Stimulated activated CD4-positive, alpha-beta T cell treated with anti-CD3 and anti-CD28 coated beads, Interleukin-4, amount 100 ng/mL, for 4 hours (primary cell): ENCODE results near the gene SNX15.
"Not testable (repeated sequence)": the region's sequence is repeated elsewhere in the genome, so short reads cannot be mapped to it uniquely, and the experiment has no call there.

ENCODE experiments used
- DNase-seq, 2 experiments: peaks; one replicate each; pipeline ENCODE4 v3.0.0-alpha.2; 2020

SNX15 gene

DNA sequence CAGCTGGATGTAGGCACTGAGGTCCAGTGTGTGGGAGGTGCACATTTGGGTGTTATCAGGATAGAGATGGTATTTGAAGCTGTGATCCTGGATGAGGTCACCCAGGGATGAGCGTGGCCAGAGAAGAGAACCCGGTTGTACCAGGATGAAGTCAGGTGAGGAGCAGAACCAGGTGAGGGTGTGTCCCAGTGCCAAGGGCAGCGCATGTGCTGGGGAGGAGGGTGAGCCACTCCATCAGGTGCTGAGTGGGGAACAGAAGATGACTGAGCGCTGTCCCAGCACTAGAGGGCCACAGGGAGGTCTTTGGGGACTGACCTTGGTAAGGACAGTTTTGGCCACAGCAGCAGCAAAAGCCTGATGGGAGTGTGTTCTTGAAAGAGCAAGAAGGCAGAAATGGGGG, 10.5 kb upstream of the SNX15 start:
- no peak for DNase-seq

DNA sequence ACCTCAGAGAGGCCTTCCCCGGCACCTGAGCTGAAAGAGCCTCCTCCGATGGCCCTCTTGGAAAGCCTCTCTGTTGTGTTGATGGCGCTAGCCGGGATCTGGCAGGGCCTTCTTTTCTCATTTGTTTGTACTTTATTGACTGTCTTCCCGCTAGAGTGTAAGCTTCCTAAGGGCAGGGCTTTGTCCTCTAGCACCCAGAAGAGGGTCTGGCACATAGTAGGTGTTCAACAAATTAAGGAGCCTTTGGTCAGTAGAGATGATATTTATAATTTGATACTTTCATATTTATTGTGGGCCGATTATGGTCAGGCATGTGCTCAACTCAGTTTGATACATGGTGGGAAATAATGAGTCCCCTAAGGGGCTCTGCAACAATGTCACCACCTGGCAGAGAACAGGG, 9.3 kb upstream of the SNX15 start:
- no peak for DNase-seq

DNA sequence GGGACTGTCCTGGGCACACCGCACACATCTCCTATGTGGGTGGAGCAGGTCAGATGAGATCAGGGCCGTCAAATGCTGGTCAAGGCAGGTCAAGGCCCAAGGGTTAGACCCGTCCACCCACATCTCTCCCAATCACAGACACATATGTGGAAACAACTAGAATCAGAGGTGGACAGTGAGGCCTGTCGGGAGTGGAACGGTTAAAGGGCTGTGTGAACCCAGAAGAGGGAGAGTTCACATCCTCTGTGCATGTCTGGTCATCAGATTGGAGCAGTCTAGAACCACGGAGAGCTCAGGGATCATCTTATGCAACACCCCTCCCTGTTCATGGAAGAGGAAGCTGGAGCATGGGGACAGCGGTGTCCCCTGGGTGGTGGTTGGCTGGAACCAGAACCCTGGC, 7.4 kb upstream of the SNX15 start:
- DNase-seq = no peak

DNA sequence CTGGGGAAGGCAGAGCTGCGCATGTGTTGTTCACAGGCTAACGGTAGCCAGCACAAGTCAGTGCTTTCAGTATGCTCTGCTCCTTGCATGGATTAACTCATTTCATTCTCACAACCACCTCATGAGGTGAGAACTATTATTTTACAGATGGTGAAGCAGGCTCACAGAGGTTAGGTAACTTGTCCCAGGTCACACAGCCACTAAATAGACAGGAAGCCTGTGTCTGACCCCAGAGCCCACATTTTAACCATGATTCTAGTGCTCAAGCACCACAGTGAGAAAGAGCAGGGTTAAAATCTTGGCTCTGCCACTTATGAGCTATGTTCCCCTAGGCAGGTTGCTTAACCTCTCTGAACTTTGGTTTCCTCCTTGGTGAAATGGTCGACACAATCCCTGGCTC, 6.2 kb upstream of the SNX15 start:
- DNase-seq = no peak

DNA sequence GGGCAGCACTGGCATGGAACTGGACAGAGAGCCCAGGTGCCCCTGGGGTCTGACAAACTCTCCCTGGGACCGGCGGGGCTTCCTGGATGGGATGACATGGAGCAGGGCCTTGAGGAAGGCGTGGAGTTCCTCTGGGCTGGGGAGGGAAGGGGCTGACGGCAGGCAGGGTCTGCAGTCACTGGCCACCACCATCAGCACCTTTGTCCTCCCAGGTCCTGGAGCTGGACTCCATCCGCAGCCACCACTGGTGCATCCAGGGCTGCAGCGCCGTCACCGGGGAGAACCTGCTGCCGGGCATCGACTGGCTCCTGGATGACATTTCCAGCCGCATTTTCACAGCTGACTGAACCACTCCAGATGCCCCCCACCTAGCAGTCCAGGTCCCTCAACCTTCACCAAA, 5.7 kb upstream of the SNX15 start:
- DNase-seq = no peak

DNA sequence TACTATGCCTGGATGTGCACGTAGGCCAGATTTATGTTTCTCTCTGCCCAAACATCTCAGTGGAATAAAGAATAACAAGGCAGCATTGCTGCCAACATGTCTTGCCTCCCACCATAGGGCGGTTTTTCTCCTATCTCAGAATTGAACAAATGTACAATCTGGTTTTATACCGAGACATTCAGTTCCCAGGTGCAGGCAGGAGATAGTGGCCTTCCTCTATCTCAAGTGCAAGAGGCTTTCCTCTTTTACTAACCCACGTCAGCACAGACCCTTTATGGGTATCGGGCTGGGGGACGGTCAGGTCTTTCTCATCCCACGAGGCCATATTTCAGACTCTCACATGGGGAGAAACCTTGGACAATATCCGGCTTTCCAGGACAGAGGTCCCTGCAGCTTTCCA, 3.7 kb upstream of the SNX15 start:
- not testable (repeated sequence) for DNase-seq

DNA sequence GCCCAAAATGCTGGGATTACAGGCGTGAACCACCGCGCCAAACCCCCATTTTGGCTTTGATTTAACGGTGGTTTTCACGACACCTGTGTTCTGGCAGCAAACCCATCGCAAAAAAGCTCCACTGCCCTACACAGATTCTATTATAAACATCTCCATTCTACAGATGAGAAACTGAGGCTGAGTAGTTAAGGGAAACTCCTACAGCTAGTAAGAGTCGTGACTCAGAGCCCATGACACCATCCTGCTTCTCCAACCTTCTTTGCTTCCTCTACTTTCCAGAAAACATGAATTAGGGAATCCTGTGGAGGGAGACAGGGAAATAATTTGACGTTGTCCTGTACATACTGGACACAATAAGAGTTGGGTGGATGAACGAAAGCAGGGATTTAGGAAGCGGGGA, 429 bp upstream of the SNX15 start:
- no peak for DNase-seq

DNA sequence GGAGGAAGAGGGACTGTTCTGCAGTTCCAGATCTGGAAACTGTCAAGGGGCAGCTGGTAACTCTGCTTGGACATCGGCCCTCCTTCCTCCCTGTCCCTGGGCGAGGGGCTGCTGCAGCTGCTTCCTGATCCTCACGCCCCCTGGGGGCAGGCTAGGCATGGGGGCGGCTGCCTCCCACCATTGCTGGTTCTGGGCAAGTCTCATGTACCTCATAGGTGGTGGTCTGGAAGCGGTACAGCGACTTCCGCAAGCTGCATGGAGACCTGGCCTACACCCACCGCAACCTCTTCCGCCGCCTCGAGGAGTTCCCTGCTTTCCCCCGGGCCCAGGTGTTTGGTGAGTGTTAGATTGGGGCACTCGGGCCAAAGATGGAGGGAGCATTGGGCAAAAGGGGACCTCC, 5.0 kb downstream of the SNX15 start:
- no peak for DNase-seq

DNA sequence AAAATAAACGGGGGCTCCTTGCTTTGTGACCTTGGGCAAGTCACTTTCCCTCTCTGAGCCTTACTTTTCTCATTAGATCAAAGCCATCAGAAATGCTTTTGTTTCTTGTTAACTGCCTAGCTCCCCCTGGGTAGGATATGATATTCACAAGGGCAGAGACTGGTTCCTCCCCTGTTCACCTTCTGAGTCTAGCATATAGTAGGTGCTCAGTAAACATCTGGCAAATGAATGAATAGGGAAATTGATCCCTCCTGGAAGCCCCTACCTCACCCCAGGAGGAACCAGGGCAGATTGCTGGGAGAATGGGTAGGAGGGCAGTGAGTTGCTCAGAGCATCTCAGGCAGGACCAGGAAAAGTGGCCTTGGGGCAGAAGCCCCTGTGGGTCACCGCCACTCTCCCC, 7.2 kb downstream of the SNX15 start:
- no peak for DNase-seq

DNA sequence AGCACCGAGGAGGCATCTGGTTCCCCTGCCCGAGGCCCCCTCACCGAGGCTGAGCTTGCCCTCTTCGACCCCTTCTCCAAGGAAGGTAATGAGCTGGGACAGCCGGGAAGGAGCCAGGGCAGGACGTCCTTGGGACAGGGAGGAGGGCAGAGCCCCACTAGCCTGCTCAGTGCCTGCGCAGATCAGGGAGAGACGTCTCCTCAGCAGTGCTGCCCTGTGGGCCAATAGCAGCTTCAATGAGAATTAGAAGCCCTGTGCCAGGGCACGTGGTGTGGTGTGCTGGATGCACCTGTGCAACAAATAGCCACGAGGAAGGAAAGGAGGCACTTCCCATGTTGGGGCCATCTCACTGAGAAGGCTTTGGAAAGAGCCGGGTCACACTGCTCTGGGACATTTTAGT, 8.3 kb downstream of the SNX15 start:
- no peak for DNase-seq

DNA sequence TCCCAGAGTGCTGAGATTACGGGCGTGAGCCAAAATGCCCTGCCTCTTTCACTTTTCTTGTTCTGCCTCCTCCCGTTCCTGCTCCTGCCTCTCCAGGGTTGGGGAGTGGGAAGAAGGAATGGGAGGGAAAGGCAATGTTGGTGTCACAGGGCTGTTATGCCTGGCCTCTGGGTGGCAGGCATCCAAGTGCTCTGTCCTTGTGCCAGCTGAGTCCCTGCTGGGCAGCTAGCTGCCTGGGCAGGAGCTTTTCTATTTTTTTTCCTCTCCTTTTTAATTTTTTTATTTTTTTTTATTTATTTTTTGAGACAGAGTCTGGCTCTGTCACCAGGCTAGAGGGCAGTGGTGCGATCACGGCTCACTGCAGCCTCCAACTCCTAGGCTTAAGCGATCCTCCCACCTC, 9.7 kb downstream of the SNX15 start:
- DNase-seq = no peak

DNA sequence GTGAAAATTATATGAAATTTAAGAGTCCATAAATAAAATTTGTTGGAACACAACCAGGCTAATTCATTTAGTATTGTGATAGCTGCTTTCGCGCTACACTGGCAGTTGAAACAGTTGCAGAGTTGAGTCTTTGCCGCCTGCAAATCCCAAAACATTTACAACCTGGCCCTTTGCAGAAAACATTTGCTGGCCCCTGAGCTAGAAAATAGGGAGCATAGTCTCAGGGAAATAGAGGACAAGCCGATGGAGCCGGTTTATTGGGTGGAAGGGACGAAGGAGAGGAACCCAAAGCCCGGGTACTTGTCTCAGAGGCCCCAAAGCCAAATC, 13.2 kb downstream of the SNX15 start:
- DNase-seq = no peak

DNA sequence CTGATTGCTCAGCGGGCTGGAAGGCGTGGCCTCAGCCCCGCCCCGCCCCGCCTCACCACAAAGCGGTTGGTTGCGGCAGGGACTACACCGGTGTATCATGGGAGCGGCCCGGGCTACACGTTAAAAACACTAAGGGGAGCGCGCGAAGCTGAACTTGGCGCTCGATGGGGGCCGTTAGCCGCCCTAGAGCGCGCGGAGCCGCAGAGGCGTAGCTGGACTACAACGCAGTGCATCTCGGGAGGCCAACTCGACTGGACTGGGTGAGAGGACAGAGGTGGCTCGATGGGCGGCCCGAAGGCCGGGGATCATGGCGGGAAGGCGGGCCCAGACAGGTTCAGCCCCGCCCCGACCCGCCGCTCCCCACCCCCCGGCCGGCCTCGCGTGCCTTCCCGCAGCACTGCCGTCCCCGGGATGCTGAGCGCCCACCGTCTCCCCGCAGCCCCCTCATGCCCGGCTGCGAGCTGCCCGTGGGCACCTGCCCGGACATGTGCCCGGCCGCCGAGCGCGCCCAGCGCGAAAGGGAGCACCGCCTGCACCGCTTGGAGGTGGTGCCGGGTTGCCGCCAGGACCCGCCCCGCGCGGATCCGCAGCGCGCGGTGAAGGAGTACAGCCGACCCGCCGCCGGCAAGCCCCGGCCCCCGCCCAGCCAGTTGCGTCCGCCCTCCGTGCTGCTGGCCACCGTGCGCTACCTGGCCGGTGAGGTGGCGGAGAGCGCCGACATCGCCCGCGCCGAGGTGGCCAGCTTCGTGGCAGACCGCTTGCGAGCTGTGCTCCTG, 13.8 kb downstream of the SNX15 start, which contains the start of gene SAC3D1:
SAC3D1 (plus strand) TSS at position 364 of the 776 bp plus-strand sequence; CDS start at position 447, 83 bp downstream.
- DNase-seq = peak; percentile 80 to 81

DNA sequence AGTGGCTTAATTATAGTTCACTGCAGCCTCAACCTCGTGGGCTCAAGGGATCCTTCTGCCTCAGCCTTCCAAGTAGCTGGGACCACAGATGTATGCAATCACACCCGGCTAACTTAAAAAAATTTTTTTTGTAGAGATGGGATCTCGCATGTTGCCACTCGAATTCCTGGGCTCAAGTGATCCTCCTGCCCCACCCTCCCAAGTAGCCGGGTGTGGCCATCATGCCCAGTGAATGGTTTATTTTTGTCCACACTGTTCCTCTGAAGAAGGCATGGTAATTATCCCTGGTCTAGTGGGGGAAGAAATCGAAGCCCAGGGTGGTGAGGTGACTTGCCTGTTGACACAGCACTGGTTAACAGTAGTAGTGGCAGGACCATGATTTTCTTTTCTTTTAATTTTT, 15.7 kb downstream of the SNX15 start:
- no peak for DNase-seq

DNA sequence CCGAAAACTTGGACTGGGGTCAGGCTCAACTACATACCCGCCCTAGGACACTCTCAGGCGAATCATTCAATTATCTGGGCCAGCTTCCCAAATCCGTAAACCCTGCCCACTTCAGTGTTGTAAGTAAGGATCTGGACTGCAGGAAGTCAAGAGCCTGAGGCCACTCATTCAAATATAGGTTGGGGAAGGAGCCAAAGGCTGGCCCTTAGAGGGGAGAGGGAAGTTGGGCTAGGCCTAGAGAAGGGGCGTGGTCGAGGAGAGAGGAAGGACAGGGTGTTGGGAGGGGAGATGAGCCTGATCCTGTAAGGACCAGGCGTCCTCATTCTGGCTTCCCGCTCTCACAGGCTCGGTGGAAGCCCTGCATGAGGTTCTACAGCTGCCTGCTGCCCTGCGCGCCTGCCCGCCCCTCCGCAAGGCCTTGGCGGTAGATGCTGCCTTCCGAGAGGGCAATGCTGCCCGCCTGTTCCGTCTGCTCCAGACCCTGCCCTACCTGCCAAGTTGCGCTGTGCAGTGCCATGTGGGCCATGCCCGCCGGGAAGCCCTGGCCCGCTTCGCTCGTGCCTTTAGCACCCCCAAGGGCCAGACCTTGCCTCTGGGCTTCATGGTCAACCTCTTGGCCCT, 16.8 kb downstream of the SNX15 start:
- DNase-seq = no peak

DNA sequence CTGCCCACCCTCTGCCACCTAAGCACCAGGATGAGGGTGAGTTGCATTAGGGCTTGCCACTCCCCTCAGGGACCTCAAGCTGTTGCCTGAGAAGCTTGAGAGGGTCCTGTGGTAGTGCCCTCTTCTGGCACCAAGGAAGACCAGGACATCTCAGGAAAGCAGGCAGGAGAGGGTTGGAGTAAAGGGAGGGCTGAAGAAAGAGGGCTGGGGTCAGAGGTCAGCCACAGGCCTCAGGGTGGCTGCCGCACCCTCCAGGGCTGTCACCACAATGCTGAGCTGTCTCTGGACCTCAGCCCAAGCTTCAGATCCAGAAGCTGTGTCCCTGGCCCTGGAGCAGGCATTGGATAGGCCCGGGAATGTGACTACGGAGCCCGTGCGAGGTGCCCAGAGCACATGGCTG, 17.8 kb downstream of the SNX15 start:
- no peak for DNase-seq

DNA sequence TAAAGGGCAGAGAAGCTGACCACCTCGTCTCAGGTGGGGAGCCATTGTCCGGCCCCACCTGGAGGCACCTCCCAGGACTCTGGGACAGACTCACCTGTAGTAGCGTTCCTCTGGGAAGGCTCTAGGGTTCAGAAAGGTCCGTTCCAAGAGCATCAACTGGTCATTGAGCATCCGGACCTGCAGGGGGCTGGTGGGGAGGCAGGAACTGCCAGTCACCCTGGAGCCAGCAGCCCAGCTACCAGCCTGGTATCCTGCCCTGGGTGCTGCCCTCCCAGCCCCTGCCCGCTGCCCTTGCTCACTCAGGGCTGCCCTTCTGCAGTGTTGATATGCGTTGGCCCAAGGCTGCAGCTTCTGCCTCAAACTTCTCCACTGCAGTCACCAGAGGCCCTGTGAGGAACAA, 18.5 kb downstream of the SNX15 start:
- DNase-seq = no peak

DNA sequence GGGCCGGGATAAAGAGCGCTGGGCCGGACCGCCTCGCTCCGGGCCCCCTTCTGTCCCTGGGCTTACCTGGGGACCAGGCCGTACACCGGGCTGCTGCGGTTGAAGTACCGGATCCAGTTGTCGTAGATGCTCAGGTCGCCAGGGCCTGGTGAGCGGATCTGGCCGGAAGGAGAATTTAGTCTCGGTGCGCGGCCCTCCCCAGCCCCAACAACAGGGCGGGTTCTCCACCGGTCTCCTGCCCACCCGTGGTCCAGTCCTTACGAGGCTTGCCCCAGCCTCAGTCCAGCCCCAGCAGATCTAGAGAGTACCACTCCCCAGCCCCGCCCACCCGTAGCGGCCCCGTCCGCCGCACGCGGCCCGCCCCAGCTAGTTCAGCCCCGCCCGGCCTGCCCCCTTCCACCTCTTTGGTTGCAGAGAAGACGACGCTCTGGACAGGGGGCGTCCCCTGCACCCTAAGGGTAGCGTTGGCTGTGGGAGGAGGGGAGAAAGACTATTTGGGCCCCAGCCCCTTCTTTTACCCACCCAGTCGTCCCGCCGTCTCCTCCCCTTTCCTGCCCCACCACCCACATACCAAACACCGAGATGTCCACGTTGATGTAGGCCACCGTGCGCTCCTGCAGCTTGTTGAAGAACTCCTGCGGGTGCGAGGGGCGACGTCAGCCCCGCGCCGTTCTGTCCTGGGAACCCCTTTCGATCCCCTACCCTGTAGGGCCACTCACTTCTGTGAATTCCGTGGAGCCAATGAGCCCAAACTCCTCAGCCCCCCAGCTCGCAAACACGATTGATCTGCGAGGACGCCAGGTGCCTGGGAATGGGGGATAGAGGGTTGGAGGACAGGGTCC, 20.6 kb downstream of the SNX15 start:
- peak in 1 of 2 experiments; percentile 34 for DNase-seq

DNA sequence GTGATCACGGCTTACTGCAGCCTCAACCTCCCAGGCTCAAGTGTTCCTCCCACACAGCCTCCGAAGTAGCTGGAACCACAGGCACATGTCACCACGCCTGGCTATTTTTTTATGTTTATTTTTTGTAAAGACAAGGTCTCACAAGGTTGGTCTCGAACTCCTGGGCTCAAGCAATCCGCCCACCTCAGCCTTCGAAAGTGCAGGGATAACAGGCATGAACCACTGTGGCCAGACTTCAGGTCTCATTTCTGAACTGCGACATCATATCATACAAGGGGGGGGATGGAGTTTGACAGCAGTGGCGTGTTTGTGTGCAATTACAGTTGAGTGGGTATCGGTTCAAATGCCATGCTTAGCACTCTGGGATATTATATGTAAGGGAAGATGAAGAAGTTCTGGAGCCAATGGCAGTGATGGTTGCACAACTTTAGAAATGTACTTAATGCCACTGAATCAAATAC, 24.2 kb downstream of the SNX15 start:
- no peak for DNase-seq

DNA sequence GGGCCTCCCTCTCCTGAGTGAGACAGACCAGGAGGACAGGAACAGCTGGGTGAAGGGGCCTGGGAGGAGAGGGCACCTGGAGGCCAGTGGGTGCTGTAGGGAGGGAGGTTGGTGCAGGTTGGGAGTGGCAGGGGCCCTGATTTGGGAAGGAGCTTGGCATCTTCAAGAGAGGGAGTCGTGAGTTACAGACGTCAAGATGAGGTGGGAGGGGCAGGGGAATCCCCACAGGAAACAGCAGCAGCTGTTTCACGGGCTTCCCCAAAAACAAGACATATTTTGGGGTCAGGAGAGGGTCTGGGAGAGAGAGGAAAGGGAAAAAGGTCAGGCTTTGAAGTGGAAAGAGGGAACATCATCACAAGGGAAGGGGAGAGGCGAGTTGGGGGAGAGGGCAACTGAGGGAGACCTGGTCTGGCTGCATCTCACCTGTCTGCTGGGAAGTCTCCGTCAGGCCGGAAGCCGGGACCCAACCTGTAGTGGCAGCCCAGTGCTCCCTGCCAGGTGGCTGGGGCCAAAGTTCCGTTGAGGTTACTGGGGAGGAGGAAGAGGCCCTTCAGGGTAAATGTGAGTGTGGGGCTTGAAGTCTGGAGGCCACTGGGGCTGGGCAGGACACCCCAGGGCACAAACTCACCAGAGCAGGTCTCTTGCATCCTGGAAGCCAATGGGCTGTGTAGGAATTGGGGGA, 26.7 kb downstream of the SNX15 start:
- DNase-seq = peak in 1 of 2 experiments; percentile 32

DNA sequence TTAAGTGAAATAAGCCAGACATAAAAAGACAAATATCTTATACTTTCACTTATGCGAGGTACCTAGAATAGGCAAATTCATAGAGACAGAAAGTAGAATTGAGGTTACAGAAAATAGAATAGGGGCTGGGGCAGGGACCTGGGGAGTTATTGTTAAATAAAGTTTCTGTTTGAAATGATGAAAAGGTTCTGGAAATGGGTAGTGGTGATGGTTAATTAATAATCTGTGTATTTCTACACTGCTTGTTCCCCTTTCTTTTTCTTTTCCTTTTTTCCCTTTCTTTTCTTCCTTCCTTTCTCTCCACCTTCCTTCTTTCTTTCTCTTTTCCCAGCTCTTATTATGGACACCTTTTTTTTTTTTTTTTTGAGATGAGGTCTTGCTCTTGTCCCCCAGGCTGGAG, 28.3 kb downstream of the SNX15 start:
- DNase-seq = no peak

DNA sequence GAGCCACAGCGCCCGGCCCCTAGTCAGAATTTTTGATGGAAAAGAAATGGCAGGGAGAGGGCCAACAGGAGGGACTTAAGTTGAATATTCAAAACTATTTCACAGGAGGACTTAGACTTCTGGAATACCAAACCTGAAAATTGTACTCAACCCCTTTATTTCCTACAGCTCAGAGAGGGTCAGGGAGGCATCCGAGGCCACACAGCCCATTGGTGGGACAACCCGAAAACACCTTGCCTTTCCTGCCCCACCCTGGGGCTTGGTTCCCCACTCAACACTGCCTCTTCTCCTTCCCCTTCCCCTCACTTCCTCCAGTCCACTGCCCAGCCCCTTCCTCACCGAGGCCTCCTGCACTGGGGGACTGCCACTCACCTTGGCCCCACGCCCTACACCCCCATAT, 29.8 kb downstream of the SNX15 start:
- DNase-seq = no peak

DNA sequence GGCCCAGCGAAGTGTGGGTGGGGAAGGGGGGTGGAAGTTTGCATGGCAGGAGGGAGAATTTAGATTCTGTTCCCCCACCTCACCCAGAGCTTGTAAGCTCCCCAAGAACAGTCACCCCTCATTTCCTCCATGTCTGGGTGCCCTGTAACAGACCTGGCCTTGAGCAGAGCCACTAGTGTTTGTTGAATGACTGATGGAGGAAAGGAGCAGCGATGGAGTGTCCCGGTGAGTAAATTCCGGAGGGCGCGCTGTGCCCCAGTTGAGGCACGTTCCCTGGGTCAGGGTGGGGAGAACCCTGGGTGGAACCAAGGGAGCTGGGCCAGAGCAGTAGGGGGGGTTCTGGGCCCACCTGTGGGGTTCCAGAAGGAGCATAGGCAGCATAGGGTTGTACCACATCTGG, 30.3 kb downstream of the SNX15 start:
- no peak for DNase-seq
